Measurements from ENCODE around the gene CDC14B.

Gene CDC14B

GRCh38 chr9:96567203-96567700 is 52.4 kb downstream of the CDC14B start:
- DNase-seq (ENCODE audit: low read depth): no peak
- in situ Hi-C loops (cut with HindIII; ENCODE audit: low sequenced_read_pairs): no loop called here
- TF ChIP-seq, protein P1, sequence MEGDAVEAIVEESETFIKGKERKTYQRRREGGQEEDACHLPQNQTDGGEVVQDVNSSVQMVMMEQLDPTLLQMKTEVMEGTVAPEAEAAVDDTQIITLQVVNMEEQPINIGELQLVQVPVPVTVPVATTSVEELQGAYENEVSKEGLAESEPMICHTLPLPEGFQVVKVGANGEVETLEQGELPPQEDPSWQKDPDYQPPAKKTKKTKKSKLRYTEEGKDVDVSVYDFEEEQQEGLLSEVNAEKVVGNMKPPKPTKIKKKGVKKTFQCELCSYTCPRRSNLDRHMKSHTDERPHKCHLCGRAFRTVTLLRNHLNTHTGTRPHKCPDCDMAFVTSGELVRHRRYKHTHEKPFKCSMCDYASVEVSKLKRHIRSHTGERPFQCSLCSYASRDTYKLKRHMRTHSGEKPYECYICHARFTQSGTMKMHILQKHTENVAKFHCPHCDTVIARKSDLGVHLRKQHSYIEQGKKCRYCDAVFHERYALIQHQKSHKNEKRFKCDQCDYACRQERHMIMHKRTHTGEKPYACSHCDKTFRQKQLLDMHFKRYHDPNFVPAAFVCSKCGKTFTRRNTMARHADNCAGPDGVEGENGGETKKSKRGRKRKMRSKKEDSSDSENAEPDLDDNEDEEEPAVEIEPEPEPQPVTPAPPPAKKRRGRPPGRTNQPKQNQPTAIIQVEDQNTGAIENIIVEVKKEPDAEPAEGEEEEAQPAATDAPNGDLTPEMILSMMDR (IDR thresholded peaks at IDR 0.05; ENCODE audit: low read depth, low read length, missing control alignments): no peak
- H3K4me3 ChIP-seq (ENCODE audit: low read depth, low read length): peak overlapping the region; percentile 61

DNA sequence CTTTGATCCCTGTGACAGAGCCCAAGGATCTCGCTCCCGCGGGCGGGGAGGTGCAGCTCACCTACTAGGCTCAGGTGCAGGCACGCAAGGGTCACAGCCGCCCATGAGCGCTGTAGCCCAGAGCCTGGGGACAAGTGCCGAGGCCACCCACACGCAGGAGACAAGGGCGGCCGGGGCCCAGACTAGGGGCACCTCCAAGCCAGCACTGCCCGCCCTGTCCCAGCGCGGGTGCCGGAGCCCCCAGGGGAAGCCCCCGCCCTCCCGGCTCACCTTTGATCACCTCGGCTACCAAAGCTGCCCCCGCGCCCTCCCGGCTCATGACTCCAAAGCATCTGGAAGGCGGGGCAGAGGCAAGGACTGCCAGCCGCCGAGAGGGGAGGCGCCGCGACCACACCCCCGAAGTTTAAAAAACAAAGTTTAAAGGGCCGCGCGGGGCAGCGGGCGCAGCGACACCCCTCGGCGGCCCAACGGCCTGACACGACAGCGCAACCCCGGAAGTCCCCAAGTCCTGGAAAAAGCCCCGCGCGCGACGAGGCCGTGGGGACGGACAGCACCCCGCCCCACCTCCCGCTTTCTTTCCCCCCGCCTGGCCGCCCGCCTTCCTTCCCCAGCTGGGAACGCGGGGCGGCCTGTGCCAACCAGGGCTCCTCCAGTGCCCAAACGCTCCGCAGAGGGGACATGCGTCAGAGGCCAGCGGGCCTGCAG is 53.0 kb downstream of the CDC14B start:
- DNase-seq (ENCODE audit: low read depth): no peak
- in situ Hi-C loops (cut with HindIII; ENCODE audit: low sequenced_read_pairs): no loop called here
- TF ChIP-seq, protein P1 (IDR thresholded peaks at IDR 0.05; ENCODE audit: low read depth, low read length, missing control alignments): peak; percentile 43
- H3K4me3 ChIP-seq (ENCODE audit: low read depth, low read length): peak overlapping the region; percentile 61

DNA sequence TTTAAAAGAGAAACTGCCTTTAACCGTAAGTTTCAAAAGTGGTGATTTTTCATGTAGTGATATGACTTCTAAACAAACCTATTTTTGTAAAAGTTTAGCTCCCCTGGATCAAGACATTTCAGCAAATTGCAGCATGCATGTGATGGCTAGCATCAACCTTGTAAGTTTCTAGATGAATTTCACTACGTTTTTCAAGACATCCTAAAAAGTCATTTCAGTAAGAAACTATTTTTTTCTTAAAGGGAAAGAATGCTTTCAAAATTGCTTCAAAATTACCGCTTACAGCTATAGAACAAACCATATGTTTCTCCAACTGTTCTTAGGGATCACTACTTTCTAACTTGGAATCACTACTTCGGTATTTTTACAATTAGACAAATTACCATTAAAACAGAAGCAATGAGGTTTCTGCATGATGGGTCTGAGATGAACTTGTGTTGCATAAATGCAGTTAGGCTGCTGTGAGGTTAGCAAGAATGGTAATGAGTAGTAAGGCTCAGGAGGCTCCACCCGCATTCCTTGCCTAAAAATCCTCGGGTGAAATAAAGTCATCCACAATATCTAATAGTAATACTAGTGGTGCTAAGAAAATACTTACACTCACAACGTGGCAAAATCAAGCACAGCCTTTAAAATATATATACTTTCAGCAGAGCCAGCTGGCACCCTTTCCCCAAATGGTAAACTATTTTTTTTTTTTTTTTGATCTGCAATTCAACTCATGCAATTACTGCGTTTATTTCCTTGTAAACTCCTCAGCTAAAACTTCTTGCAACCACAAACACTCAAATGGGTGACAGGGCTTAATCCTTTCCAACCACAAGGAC is 53.8 kb downstream of the CDC14B start:
- DNase-seq (ENCODE audit: low read depth): no peak
- peak overlapping the region; percentile 61 for H3K4me3 ChIP-seq (ENCODE audit: low read depth, low read length)
- TF ChIP-seq, protein P1 (IDR thresholded peaks at IDR 0.05; ENCODE audit: low read depth, low read length, missing control alignments): no peak
- in situ Hi-C loops (cut with HindIII; ENCODE audit: low sequenced_read_pairs): no loop called here

DNA sequence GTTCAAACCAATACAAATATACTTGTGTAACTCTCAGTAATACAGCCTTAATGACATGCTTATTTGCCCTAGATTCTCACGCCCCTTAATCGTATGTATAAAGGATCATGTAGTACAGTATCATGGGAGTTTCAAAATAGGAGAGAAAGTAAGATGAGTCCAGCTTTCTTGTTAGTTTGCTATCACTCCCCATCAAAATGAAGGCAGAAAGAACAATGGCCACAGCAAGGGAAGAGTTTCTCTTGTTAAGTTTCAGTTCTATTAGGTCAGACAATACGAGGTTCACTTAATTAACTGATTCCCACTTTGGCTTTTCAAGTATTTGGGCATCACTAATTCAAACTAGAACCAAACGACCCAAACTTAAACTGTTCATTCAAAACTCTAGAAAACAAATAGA is 55.4 kb downstream of the CDC14B start:
- H3K4me3 ChIP-seq (ENCODE audit: low read depth, low read length): no peak overlapping the region
- in situ Hi-C loops (cut with HindIII; ENCODE audit: low sequenced_read_pairs): no loop called here
- TF ChIP-seq, protein P1 (IDR thresholded peaks at IDR 0.05; ENCODE audit: low read depth, low read length, missing control alignments): no peak
- DNase-seq (ENCODE audit: low read depth): no peak

DNA sequence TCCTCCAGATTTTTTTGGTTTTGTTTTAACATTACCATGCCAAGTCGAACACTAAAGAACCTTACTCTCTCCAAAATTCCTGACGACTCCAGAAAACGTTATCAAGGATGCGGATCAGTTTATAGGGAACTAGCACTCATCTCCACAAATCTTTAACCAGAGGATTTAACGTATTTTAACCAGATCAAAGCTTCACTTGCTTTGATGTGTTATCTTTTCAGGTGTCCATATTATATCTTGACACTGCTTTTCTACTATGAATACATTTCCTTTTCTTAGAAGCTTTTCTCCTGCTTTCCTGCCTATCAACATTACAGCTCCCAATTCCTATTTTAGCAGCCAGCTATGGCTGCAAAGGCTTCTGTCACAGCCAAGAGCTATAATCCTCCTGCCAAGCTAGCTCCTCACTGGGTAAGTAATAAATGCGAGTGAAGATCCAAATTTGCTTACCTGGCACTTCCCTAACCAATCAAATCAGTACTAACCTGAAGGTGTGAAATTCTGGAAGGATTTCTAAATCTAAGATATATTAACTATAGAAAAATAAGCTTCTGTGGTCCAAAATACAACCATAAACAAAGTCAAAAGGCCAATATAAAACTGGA is 60.2 kb downstream of the CDC14B start:
- no peak for DNase-seq (ENCODE audit: low read depth)
- H3K4me3 ChIP-seq (ENCODE audit: low read depth, low read length): no peak overlapping the region
- TF ChIP-seq, protein P1 (IDR thresholded peaks at IDR 0.05; ENCODE audit: low read depth, low read length, missing control alignments): no peak
- in situ Hi-C loops (cut with HindIII; ENCODE audit: low sequenced_read_pairs): no loop called here

GRCh38 chr9:96557921-96558320 is 61.7 kb downstream of the CDC14B start:
- DNase-seq (ENCODE audit: low read depth): no peak
- TF ChIP-seq, protein P1 (IDR thresholded peaks at IDR 0.05; ENCODE audit: low read depth, low read length, missing control alignments): no peak
- in situ Hi-C loops (cut with HindIII; ENCODE audit: low sequenced_read_pairs): no loop called here
- H3K4me3 ChIP-seq (ENCODE audit: low read depth, low read length): no peak overlapping the region
